K562 (cell line): ENCODE data around the gene ARMH1. TPM values are rescaled to one million over a fixed set of nuclear protein-coding genes. Genes with fewer than 3 reads are reported as not detected.

Experiments
- BMI1 ChIP-seq: fragments of 150-350 bp; IDR thresholded peaks from 2 replicates; pipeline ENCODE4 v1.6.1; 2014; ENCODE audit warnings: low read length
- BRF2 ChIP-seq: IDR thresholded peaks from 3 replicates; pipeline ENCODE4 v1.6.1; 2011; ENCODE audit warnings: borderline replicate concordance, mild to moderate bottlenecking; ENCODE audit not compliant: insufficient read length, insufficient read depth
- CBX5 ChIP-seq: IDR thresholded peaks from 2 replicates; pipeline ENCODE4 v1.6.1; 2014; ENCODE audit warnings: low read depth, borderline replicate concordance
- DMBX1 ChIP-seq: fragments of 250-450 bp; sonication (Bioruptor Pico); IDR thresholded peaks from 2 replicates; pipeline ENCODE4 v1.8.0; 2022; ENCODE audit warnings: inconsistent platforms, mild to moderate bottlenecking, moderate library complexity, borderline replicate concordance
- EP300 ChIP-seq: IDR thresholded peaks from 2 replicates; pipeline ENCODE4 v1.6.1; 2012; ENCODE audit warnings: low read length, improper control_type of control experiment
- MNT ChIP-seq, 2 experiments: fragments of 450-650 bp; conservative IDR thresholded peaks; 2 replicates each; pipeline ENCODE4 v1.6.1; 2017; ENCODE audit warnings: mild to moderate bottlenecking in 2 of 2, moderate library complexity in 2 of 2
- RFX1 ChIP-seq: fragments of 450-650 bp; IDR thresholded peaks from 2 replicates; pipeline ENCODE4 v1.6.1; 2016; ENCODE audit warnings: mild to moderate bottlenecking, moderate library complexity
- SIN3A ChIP-seq, 2 experiments: fragments of 150-350 bp in 1 of 2; IDR thresholded peaks; 2 replicates each; pipeline ENCODE4 v1.6.1; 2011 to 2016; ENCODE audit warnings: borderline replicate concordance in 2 of 2, low read depth in 2 of 2, low read length in 2 of 2, mild to moderate bottlenecking in 2 of 2, moderate library complexity in 2 of 2; ENCODE audit not compliant: control insufficient read depth in 1 of 2
- SMARCE1 ChIP-seq: fragments of 450-650 bp; IDR thresholded peaks from 2 replicates; pipeline ENCODE4 v1.7.1; 2016; ENCODE audit warnings: mild to moderate bottlenecking
- STAT5A ChIP-seq: IDR thresholded peaks from 2 replicates; pipeline ENCODE4 v1.6.1; 2012; ENCODE audit warnings: low read length, inconsistent platforms, borderline replicate concordance
- TAL1 ChIP-seq: fragments of 450-650 bp; IDR thresholded peaks from 2 replicates; pipeline ENCODE4 v1.6.1; 2016; ENCODE audit warnings: mild to moderate bottlenecking
- TCF3 ChIP-seq: sonication (generic); formaldehyde crosslinking; IDR thresholded peaks from 2 replicates; pipeline ENCODE4 v1.4.0; 2020; ENCODE audit warnings: mild to moderate bottlenecking, missing genetic modification reagents
- TEAD4 ChIP-seq, 2 experiments: sonication (generic) in 1 of 2; formaldehyde crosslinking in 1 of 2; IDR thresholded peaks; 2 replicates each; pipeline versions ENCODE4 v1.6.1 to v1.8.0; 2012 to 2022; ENCODE audit warnings: borderline replicate concordance in 1 of 2, inconsistent platforms in 1 of 2, low read length in 1 of 2, mild to moderate bottlenecking in 1 of 2, missing genetic modification reagents in 1 of 2
- USF2 ChIP-seq: sonication (generic); formaldehyde crosslinking; IDR thresholded peaks from 2 replicates; pipeline ENCODE4 v1.5.0; 2020; ENCODE audit warnings: missing genetic modification reagents
- XRCC4 ChIP-seq: IDR thresholded peaks from one replicate; pipeline ENCODE4 v1.6.1; 2011; ENCODE audit not compliant: insufficient read depth, insufficient read length; ENCODE audit errors: extremely low read depth
- ZNF436 ChIP-seq: fragments of 250-450, 450-650 bp; sonication (Bioruptor Pico); formaldehyde crosslinking; IDR thresholded peaks from 2 replicates; pipeline ENCODE4 v1.7.0; 2020; ENCODE audit warnings: mild to moderate bottlenecking
- ZNF609 ChIP-seq: sonication (generic); formaldehyde crosslinking; IDR thresholded peaks from 2 replicates; pipeline ENCODE4 v1.8.1; 2023; ENCODE audit warnings: missing genetic modification reagents, mild to moderate bottlenecking, borderline replicate concordance
- polyA plus RNA-seq, 8 experiments: library from polyadenylated mRNA; depleted of rRNA in 4 of 8; stranded (reverse) in 5 of 8; unstranded in 3 of 8; fragments of >200 nt; fragmentation: Nextera tagmentation in 2 of 8; fragmentation: Illumina TruSeq in 1 of 8; extraction: Ambion mirVana in 2 of 8; extraction: Trizol in 1 of 8; gene quantifications; 2 replicates each; pipeline versions ENCODE4 v1.2.1 to v1.2.3, GENCODE V29; 2011 to 2014; ENCODE audit warnings: inconsistent platforms in 1 of 8, missing spikeins in 1 of 8
- total RNA-seq, 7 experiments: library from RNA; depleted of rRNA in 6 of 7; stranded (reverse); fragments of >200 nt in 6 of 7; fragmentation: Illumina TruSeq in 2 of 7; extraction: Trizol in 2 of 7; gene quantifications; 2 replicates each; pipeline versions ENCODE4 v1.2.1 to v1.2.3, GENCODE V29; 2011 to 2021; ENCODE audit warnings: low replicate concordance in 1 of 7

The ARMH1 gene
- total and polyA plus RNA-seq, 9 of the 15 experiments (the other 6 are each of a cell fraction or from before 2014, with no cell fraction given), result 0.41 TPM; not detected in 8

- TF ChIP-seq ZNF609 (no peak), SIN3A (IDR thresholded peaks at IDR 0.05; ENCODE audit: borderline replicate concordance in 2 of 2, control insufficient read depth in 1 of 2, low read depth in 2 of 2, low read length in 2 of 2) (peak in 1 of 2 experiments; percentile 37; a peak in 1 of 4 replicates), USF2 (no peak), DMBX1 (CRISPR knock-in tag) (no peak), CBX5 (no peak), TCF3 (CRISPR knock-in tag) (peak; percentile 80), XRCC4 (no peak), TAL1 (peak; percentile 57; the same call in 1 of the 2 replicates), STAT5A (peak; percentile 45; the same call in 1 of the 2 replicates), BMI1 (peak; percentile 22; the same call in 1 of the 2 replicates), ZNF436 (CRISPR knock-in tag) (no peak), MNT (conservative IDR thresholded peaks at IDR 0.05) (no peak), EP300 (peak; percentile 35; the same call in 1 of the 2 replicates), BRF2 (no peak), RFX1 (peak; percentile 92), TEAD4 (IDR thresholded peaks at IDR 0.05; ENCODE audit: low read length) (peak; percentile 72), TEAD4 (CRISPR knock-in tag; IDR thresholded peaks at IDR 0.05; ENCODE audit: borderline replicate concordance) (no peak), SMARCE1 (no peak)
Measured at GRCh38 chr1:44632598-44632997, 41.9 kb upstream of the ARMH1 start (continued).
